Transverse colon (tissue), 4 donors: ENCODE results near the gene FOLH1. TPM values are rescaled to one million over a fixed set of nuclear protein-coding genes. Genes with fewer than 3 reads are reported as not detected.
"Not testable (repeated sequence)": the region's sequence is repeated elsewhere in the genome, so short reads cannot be mapped to it uniquely, and the experiment has no call there.

ENCODE experiments used
- DNase-seq: peaks from one replicate; pipeline ENCODE4 v3.0.0-alpha.2; 2019
- H3K27ac ChIP-seq, 4 donors: fragments of 200-600 bp; sonication (generic); 2 replicates each; pipeline ENCODE4 v1.5.1; 2016 to 2018; ENCODE audit warnings: inconsistent platforms in 4 of 4
- H3K27me3 ChIP-seq: fragments of 200-600 bp; sonication (generic); 2 replicates; pipeline ENCODE4 v1.5.1; 2017; ENCODE audit warnings: inconsistent platforms
- H3K36me3 ChIP-seq, 4 donors: fragments of 200-600 bp; sonication (generic); 2 replicates each; pipeline ENCODE4 v1.5.1; 2017 to 2019; ENCODE audit warnings: inconsistent platforms in 4 of 4
- H3K4me1 ChIP-seq, 4 donors: fragments of 200-600 bp; sonication (generic); 2 replicates each; pipeline ENCODE4 v1.5.1; 2017 to 2020; ENCODE audit warnings: inconsistent platforms in 4 of 4
- H3K4me3 ChIP-seq, 4 donors: fragments of 200-600 bp; sonication (generic); 1 replicate in 1 of 4; 2 replicates in 3 of 4; pipeline versions ENCODE4 v1.5.1 to v1.6.1; 2017 to 2019; ENCODE audit warnings: inconsistent platforms in 4 of 4
- H3K9me3 ChIP-seq, 2 donors: fragments of 200-600 bp; sonication (generic); 2 replicates each; pipeline ENCODE4 v1.5.1; 2017 to 2019; ENCODE audit warnings: inconsistent platforms in 2 of 2
- CTCF ChIP-seq, 5 experiments: fragments of 200-600 bp in 3 of 5; fragments of 450-650 bp in 2 of 5; sonication (generic) in 3 of 5; IDR thresholded peaks; 1 replicate in 2 of 5; 2 replicates in 3 of 5; pipeline ENCODE4 v1.5.1; 2016 to 2017; ENCODE audit warnings: antibody characterized with exemption in 5 of 5, inconsistent platforms in 3 of 5, mild to moderate bottlenecking in 2 of 5, moderate library complexity in 1 of 5
- EP300 ChIP-seq: sonication (generic); formaldehyde crosslinking; IDR thresholded peaks from one replicate; pipeline ENCODE4 v1.6.1; 2017; ENCODE audit warnings: antibody characterized with exemption, low read depth
- POLR2A ChIP-seq: fragments of 450-650 bp; IDR thresholded peaks from one replicate; pipeline ENCODE4 v1.6.1; 2016; ENCODE audit warnings: antibody characterized with exemption, mild to moderate bottlenecking, moderate library complexity
- POLR2AphosphoS5 ChIP-seq, 3 donors: sonication (generic); formaldehyde crosslinking; IDR thresholded peaks; one replicate each; pipeline ENCODE4 v1.6.1; 2016; ENCODE audit warnings: antibody characterized with exemption in 3 of 3
- WGBS, 2 donors: methylation state at CpG; one replicate each; pipeline ENCODE4 v1.1.5; 2018; ENCODE audit warnings: low coverage in 1 of 2; 5-methylcytosine and 5-hydroxymethylcytosine counted together
- in situ Hi-C, 4 donors: fragments of 200-750 bp; cut with MboI; loops; one replicate each; pipeline versions ENCODE4 v1.15.0 to v1.15.1; 2017; ENCODE audit warnings: low sequenced_read_pairs in 3 of 4, low pct_ligation_motif_present in 1 of 4, low pct_unique_long_range_greater_than_20kb in 1 of 4
- intact Hi-C: fragments of 100-400 bp; cut with DNase I; formaldehyde crosslinking; loops from one replicate; pipeline ENCODE4 v1.15.1; 2023; ENCODE audit warnings: low total_unique reads
- total RNA-seq, 4 donors: library from RNA; depleted of rRNA; stranded (reverse); fragments of >200 nt; gene quantifications; one replicate each; pipeline ENCODE4 v1.1.0, GENCODE V29; 2016

The FOLH1 gene
- under 1 TPM in 1 of 4 donors, not detected in 3; 0.14 TPM for total RNA-seq

- H3K4me1 ChIP-seq = peaks cover 0 to 8% (median 6%) of the 10 kb centered on the region in 4 donors
- H3K36me3 ChIP-seq = no peaks in the 10 kb centered on the region
- H3K27me3 ChIP-seq = peaks cover 54% of the 10 kb centered on the region
- intact Hi-C loops = no loop called here
- 20 to 25% methylated on average over 1 to 46 of the region's 48 CpGs for WGBS, 2 donors
- no peaks in the 10 kb centered on the region for H3K9me3 ChIP-seq
- no peak for DNase-seq
- H3K4me3 ChIP-seq = peak within 1 kb of the TSS in 3 of 4 donors; percentile 21 to 48 (median 24)
- in situ Hi-C loops = no loop called here
- H3K27ac ChIP-seq = peak within 1 kb of the TSS in 1 of 4 donors; percentile 26
- TF ChIP-seq CTCF (IDR thresholded peaks at IDR 0.05) (no peak), POLR2A (no peak), POLR2AphosphoS5 (IDR thresholded peaks at IDR 0.05) (no peak), EP300 (no peak)
Observed at GRCh38 chr11:49208006-49208721, at the start of gene FOLH1. Gene FOLH1 (minus strand): TSS chr11:49208602. CDS start chr11:49208409, 193 bp downstream.

GRCh38 chr11:49255148-49255547, 46.7 kb upstream of the FOLH1 start:
- H3K27me3 ChIP-seq, H3K9me3 ChIP-seq, intact Hi-C loops, DNase-seq, in situ Hi-C loops, H3K27ac ChIP-seq, H3K36me3 ChIP-seq, H3K4me3 ChIP-seq, H3K4me1 ChIP-seq: not testable (repeated sequence)
- WGBS, 2 donors = 56 to 64% methylated on average over 2 of the region's 2 CpGs

GRCh38 chr11:49251212-49251611, 42.8 kb upstream of the FOLH1 start:
- H3K4me3 ChIP-seq, H3K36me3 ChIP-seq, DNase-seq, in situ Hi-C loops, H3K27ac ChIP-seq, H3K27me3 ChIP-seq, intact Hi-C loops, H3K9me3 ChIP-seq, H3K4me1 ChIP-seq: not testable (repeated sequence)
- 68 to 100% methylated on average over 1 to 5 of the region's 5 CpGs for WGBS, 2 donors

- H3K4me3 ChIP-seq, H3K4me1 ChIP-seq, H3K36me3 ChIP-seq, DNase-seq, H3K27me3 ChIP-seq, H3K27ac ChIP-seq, in situ Hi-C loops, H3K9me3 ChIP-seq, intact Hi-C loops: not testable (repeated sequence)
- WGBS, 2 donors = 76 to 92% methylated on average over 3 to 5 of the region's 5 CpGs
Observed at GRCh38 chr11:49250398-49251115, 42.2 kb upstream of the FOLH1 start.

- H3K27me3 ChIP-seq, in situ Hi-C loops, H3K36me3 ChIP-seq, H3K4me3 ChIP-seq, intact Hi-C loops, H3K4me1 ChIP-seq, DNase-seq, H3K27ac ChIP-seq, H3K9me3 ChIP-seq: not testable (repeated sequence)
- 88 to 96% methylated on average over 3 of the region's 3 CpGs for WGBS, 2 donors
Observed at GRCh38 chr11:49249363-49249762, 41.0 kb upstream of the FOLH1 start.

GRCh38 chr11:49233685-49234084, 25.3 kb upstream of the FOLH1 start:
- H3K36me3 ChIP-seq, H3K4me3 ChIP-seq, H3K4me1 ChIP-seq, H3K9me3 ChIP-seq, in situ Hi-C loops, DNase-seq, H3K27ac ChIP-seq, intact Hi-C loops, H3K27me3 ChIP-seq: not testable (repeated sequence)
- WGBS, 2 donors = 49 to 68% methylated on average over 3 to 4 of the region's 4 CpGs

- DNase-seq, H3K4me3 ChIP-seq, H3K27me3 ChIP-seq, in situ Hi-C loops, H3K9me3 ChIP-seq, H3K27ac ChIP-seq, H3K36me3 ChIP-seq, H3K4me1 ChIP-seq, intact Hi-C loops: not testable (repeated sequence)
- WGBS, 2 donors = 49 to 60% methylated on average over 5 of the region's 5 CpGs
Observed at GRCh38 chr11:49233019-49233418, 24.6 kb upstream of the FOLH1 start.

- H3K9me3 ChIP-seq, H3K4me3 ChIP-seq, H3K36me3 ChIP-seq, H3K27ac ChIP-seq, H3K4me1 ChIP-seq, H3K27me3 ChIP-seq, intact Hi-C loops, DNase-seq, in situ Hi-C loops: not testable (repeated sequence)
- WGBS, 2 donors = 40 to 67% methylated on average over 3 of the region's 3 CpGs
Observed at GRCh38 chr11:49231725-49232124, 23.3 kb upstream of the FOLH1 start.

- H3K9me3 ChIP-seq, intact Hi-C loops, H3K4me3 ChIP-seq, H3K36me3 ChIP-seq, H3K27me3 ChIP-seq, H3K27ac ChIP-seq, H3K4me1 ChIP-seq, in situ Hi-C loops, DNase-seq: not testable (repeated sequence)
- WGBS, 2 donors = 67% methylated on average over 1 of the region's 1 CpG; no CpG with 5 or more reads in 1 of the 2 donors
Observed at GRCh38 chr11:49230534-49230933, 22.1 kb upstream of the FOLH1 start.
